ENCODE measurements around the gene SRRM3. TPM values are rescaled to one million over a fixed set of nuclear protein-coding genes. Genes with fewer than 3 reads are reported as not detected.

SRRM3 gene
- total and polyA plus RNA-seq, 9 of the 15 experiments (the other 6 are each of a cell fraction or from before 2014, with no cell fraction given): 0.04 to 0.91 (median 0.46) TPM; not detected in 2

DNA sequence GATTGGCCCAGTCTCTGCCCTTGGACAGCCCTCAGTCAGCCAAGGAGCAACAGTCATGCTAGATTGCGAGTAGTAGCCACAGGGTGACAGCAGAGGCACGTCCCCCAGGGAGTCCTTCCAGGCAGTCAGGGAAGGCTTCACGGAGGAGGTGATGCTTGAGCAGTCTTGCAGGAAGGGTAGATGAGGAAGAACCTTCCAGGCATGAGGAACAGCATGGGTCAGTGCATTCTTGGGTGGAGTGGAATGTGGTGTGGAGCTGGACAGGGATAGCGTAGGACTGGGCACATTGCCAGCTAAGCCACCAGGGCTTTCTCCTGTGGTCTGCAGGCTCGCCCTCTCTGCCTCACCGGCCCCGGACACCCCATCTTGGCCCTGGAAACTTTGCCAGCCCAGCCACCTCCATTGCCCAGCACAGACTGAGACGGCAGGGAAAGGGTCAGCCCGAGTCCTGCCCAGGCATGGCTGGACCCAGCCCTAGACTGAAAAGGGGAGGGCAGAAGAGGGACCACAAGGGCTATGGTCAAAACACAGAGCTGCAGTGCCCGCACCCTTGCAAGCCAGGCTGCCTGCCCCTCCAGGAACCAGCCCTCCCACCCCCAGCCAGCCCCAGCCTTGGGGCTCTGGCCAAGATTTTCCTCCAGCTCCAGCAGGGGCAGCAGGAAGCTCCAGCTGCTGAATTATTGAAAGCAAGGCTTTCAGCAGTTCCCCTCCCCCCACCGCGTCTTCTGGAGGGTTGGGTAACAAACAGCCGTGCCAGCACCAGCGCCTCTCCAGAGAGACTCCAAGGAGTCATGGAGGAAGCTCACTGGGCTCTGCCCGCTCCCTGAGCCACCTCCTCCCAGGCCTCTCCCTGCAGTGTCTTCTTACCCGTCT is 18.7 kb downstream of the SRRM3 start:
- peaks cover 0 to 4% of the 10 kb centered on the region in 2 experiments; a peak in 1 of 5 replicates for H3K4me1 ChIP-seq (replicated peaks in 1 of 2; ENCODE audit: control insufficient read depth in 2 of 2, insufficient read depth in 2 of 2, low read length in 2 of 2)
- no peaks in the 10 kb centered on the region for H3K79me2 ChIP-seq (ENCODE audit: control insufficient read depth, insufficient read depth, low read length)
- ChIA-PET CTCF (ENCODE audit: low intra/inter-chr PET ratio) (interaction anchor here (0.6 to 1.6 kb wide), 4 partner anchors 43 to 94 kb away, joined by 3 to 5 read pairs (median 4); no protein-coding TSS in a partner anchor), POLR2A (no interaction called here)
- no peak overlapping the region; a peak in 1 of 4 replicates for H3K9ac ChIP-seq (ENCODE audit: insufficient read depth in 1 of 2, low read depth in 2 of 2, low read length in 2 of 2)
- in situ Hi-C loops (cut with MboI): no loop called here
- intact Hi-C loops (cut with micrococcal nuclease): loop anchor here (2.0 kb wide), 1 partner anchor 42 kb away; no protein-coding TSS in a partner anchor
- no peak overlapping the region for H3K27ac ChIP-seq (ENCODE audit: extremely low read depth, low read depth, low read length)
- ATAC-seq (peak; percentile 89), FAIRE-seq (no peak), DNase-seq (ENCODE audit: extremely low read depth in 1 of 4, low spot score in 3 of 4) (peak in 2 of 4 experiments; percentile 46 to 52)
- peaks cover 16 to 63% of the 10 kb centered on the region in 2 experiments; a peak in 4 of 5 replicates for H3K27me3 ChIP-seq (ENCODE audit: control insufficient read depth in 2 of 2, insufficient read depth in 2 of 2, low read length in 2 of 2)
- H3K4me3 ChIP-seq: no peak overlapping the region
- no peaks in the 10 kb centered on the region for H3K36me3 ChIP-seq (ENCODE audit: control insufficient read depth, insufficient read depth, low read length)
- BruUV-seq (replicated peaks): no TSS peak
- peaks cover 19% of the 10 kb centered on the region; the same call in 1 of the 2 replicates for H4K20me1 ChIP-seq (replicated peaks; ENCODE audit: control insufficient read depth, insufficient read depth, low read length)
- H3K9me1 ChIP-seq (ENCODE audit: control insufficient read depth, insufficient read depth, low read length): no peaks in the 10 kb centered on the region
- 3% methylated on average over 15 of the region's 16 CpGs for WGBS (ENCODE audit: insufficient coverage, low coverage, missing lambda C conversion rate)
- no peaks in the 10 kb centered on the region for H3K9me3 ChIP-seq (replicated peaks; ENCODE audit: control insufficient read depth, insufficient read depth, low read depth, low read length)
- H2AFZ ChIP-seq (ENCODE audit: low read depth, low read length): no peak overlapping the region
- H3K4me2 ChIP-seq (ENCODE audit: insufficient read depth, low read length): no peak overlapping the region
- TF ChIP-seq PCBP1 (IDR thresholded peaks at IDR 0.05; ENCODE audit: low read depth, low read length, poor library complexity, severe bottlenecking) (no peak), HDAC3 (IDR thresholded peaks at IDR 0.05; ENCODE audit: borderline replicate concordance, partially characterized antibody) (no peak), ZBTB1 (CRISPR knock-in tag; IDR thresholded peaks at IDR 0.05; ENCODE audit: borderline replicate concordance, low read depth) (no peak), ZBTB8A (IDR thresholded peaks at IDR 0.05; ENCODE audit: partially characterized antibody) (no peak), ILF3 (IDR thresholded peaks at IDR 0.05; ENCODE audit: borderline replicate concordance) (no peak), GTF2E2 (tag; IDR thresholded peaks at IDR 0.05) (no peak), ZKSCAN1 (IDR thresholded peaks at IDR 0.05; ENCODE audit: low read depth, low read length) (no peak), HEY1 (CRISPR knock-in tag; IDR thresholded peaks at IDR 0.05; ENCODE audit: borderline replicate concordance) (no peak), SAFB2 (IDR thresholded peaks at IDR 0.05; ENCODE audit: borderline replicate concordance, low read depth, low read length, severe bottlenecking) (no peak), ESRRA (IDR thresholded peaks at IDR 0.05; ENCODE audit: borderline replicate concordance, low read depth) (peak; percentile 42; the same call in 1 of the 2 replicates), ZNF311 (CRISPR knock-in tag; IDR thresholded peaks at IDR 0.05) (no peak), TRIM28 (IDR thresholded peaks at IDR 0.05) (no peak), ZNF253 (CRISPR knock-in tag; conservative IDR thresholded peaks at IDR 0.05) (no peak), TAF9B (IDR thresholded peaks at IDR 0.05; ENCODE audit: partially characterized antibody) (no peak), ZNF121 (CRISPR knock-in tag; conservative IDR thresholded peaks at IDR 0.05) (no peak), ZNF274 (IDR thresholded peaks at IDR 0.05; ENCODE audit: borderline replicate concordance, low read depth, low read length) (no peak), SRSF1 (IDR thresholded peaks at IDR 0.05; ENCODE audit: low read depth, low read length) (no peak), PML (IDR thresholded peaks at IDR 0.05; ENCODE audit: low read length) (no peak), MAFF (IDR thresholded peaks at IDR 0.05; ENCODE audit: low read length) (no peak), ZNF217 (CRISPR knock-in tag; IDR thresholded peaks at IDR 0.05) (no peak), ZNF12 (CRISPR knock-in tag; IDR thresholded peaks at IDR 0.05) (no peak), ZSCAN32 (CRISPR knock-in tag; IDR thresholded peaks at IDR 0.05) (no peak), SMAD3 (CRISPR knock-in tag; conservative IDR thresholded peaks at IDR 0.05) (no peak), TOE1 (IDR thresholded peaks at IDR 0.05; ENCODE audit: borderline replicate concordance) (no peak), TOE1 (CRISPR knock-in tag; IDR thresholded peaks at IDR 0.05; ENCODE audit: borderline replicate concordance, low read depth) (no peak), SP1 (CRISPR knock-in tag; IDR thresholded peaks at IDR 0.05) (no peak)

Data from K562 (cell line).